HEK293T (cell line): ENCODE measurements around the gene ZCCHC4.

Source experiments
- CTCF ChIA-PET: fragments of 350-600 bp; formaldehyde crosslinking; extraction: SDS; loops from one replicate; lab custom pipeline; 2021; ENCODE audit warnings: antibody characterized with exemption, inconsistent platforms; lab: Yijun Ruan, JAX
- POLR2A ChIA-PET: fragments of 350-600 bp; formaldehyde crosslinking; extraction: SDS; loops from one replicate; lab custom pipeline; 2020; ENCODE audit warnings: antibody characterized with exemption, inconsistent platforms; lab: Yijun Ruan, JAX
- DNase-seq: peaks from one replicate; pipeline ENCODE4 v3.0.0; 2012; ENCODE audit warnings: mixed read lengths; ENCODE audit errors: extremely low spot score
- ARNT ChIP-seq: fragments of 450-650 bp; IDR thresholded peaks from 2 replicates; pipeline ENCODE4 v1.6.1; 2017; ENCODE audit warnings: mild to moderate bottlenecking
- BHLHE40 ChIP-seq: fragments of 450-650 bp; IDR thresholded peaks from 2 replicates; pipeline ENCODE4 v1.6.1; 2016; ENCODE audit warnings: mild to moderate bottlenecking, moderate library complexity, borderline replicate concordance
- CTBP1 ChIP-seq: fragments of 450-650 bp; IDR thresholded peaks from 2 replicates; pipeline ENCODE4 v1.6.1; 2016; ENCODE audit warnings: borderline replicate concordance
- ELF4 ChIP-seq: fragments of 450-650 bp; IDR thresholded peaks from 2 replicates; pipeline ENCODE4 v1.6.1; 2017; ENCODE audit warnings: antibody characterized with exemption
- FOXA1 ChIP-seq: fragments of 450-650 bp; IDR thresholded peaks from 2 replicates; pipeline ENCODE4 v1.6.1; 2016; ENCODE audit warnings: mild to moderate bottlenecking
- FOXK2 ChIP-seq: fragments of 450-650 bp; IDR thresholded peaks from 2 replicates; pipeline ENCODE4 v1.6.1; 2016; ENCODE audit warnings: mild to moderate bottlenecking
- FOXM1 ChIP-seq: fragments of 450-650 bp; IDR thresholded peaks from 2 replicates; pipeline ENCODE4 v1.6.1; 2017; ENCODE audit warnings: mild to moderate bottlenecking, borderline replicate concordance
- HDGF ChIP-seq: fragments of 450-650 bp; IDR thresholded peaks from 2 replicates; pipeline ENCODE4 v1.6.1; 2017; ENCODE audit warnings: antibody characterized with exemption, borderline replicate concordance
- L3MBTL2 ChIP-seq: fragments of 450-650 bp; conservative IDR thresholded peaks from 2 replicates; pipeline ENCODE4 v1.6.1; 2016; ENCODE audit warnings: mild to moderate bottlenecking
- LEF1 ChIP-seq: fragments of 450-650 bp; IDR thresholded peaks from 2 replicates; pipeline ENCODE4 v1.6.1; 2017; ENCODE audit warnings: mild to moderate bottlenecking, borderline replicate concordance
- NFRKB ChIP-seq: fragments of 450-650 bp; IDR thresholded peaks from 2 replicates; pipeline ENCODE4 v1.6.1; 2016; ENCODE audit warnings: mild to moderate bottlenecking, moderate library complexity
- SP1 ChIP-seq: fragments of 450-650 bp; IDR thresholded peaks from 2 replicates; pipeline ENCODE4 v1.6.1; 2017
- SUZ12 ChIP-seq: fragments of 450-650 bp; IDR thresholded peaks from 2 replicates; pipeline ENCODE4 v1.6.1; 2016; ENCODE audit warnings: mild to moderate bottlenecking
- TARDBP ChIP-seq: fragments of 450-650 bp; IDR thresholded peaks from 2 replicates; pipeline ENCODE4 v1.6.1; 2016
- ZNF384 ChIP-seq: fragments of 450-650 bp; IDR thresholded peaks from 2 replicates; pipeline ENCODE4 v1.6.1; 2016
- TF ChIP-seq, protein P1 (sequence below): fragments of 450-650 bp; IDR thresholded peaks from 2 replicates; pipeline ENCODE4 v1.6.1; 2016

ZCCHC4 gene

DNA sequence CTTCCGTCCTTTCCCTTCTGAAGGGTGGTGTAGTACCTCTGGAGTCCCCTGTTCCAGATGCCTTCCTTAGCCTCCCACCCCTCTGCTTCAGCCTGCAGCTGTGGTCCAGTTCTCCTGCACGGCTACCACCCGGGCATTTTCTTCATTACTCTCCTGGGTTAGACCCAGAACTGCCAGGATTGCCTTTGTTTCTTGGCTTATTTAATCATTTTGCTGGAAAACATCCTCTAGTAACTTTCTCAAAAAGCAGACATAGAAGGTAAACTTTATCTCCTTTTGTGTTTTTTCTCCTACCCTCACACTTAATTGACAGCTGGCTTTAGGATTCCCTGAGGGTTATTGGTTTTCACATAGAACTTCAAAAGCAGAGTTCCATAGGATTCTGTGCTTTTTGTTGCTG is 84.7 kb downstream of the ZCCHC4 start:
- TF ChIP-seq LEF1: no peak
- TF ChIP-seq FOXM1: no peak
- no peak for TF ChIP-seq ELF4
- CTCF ChIA-PET: no interaction called here
- no peak for DNase-seq
- POLR2A ChIA-PET: no interaction called here

DNA sequence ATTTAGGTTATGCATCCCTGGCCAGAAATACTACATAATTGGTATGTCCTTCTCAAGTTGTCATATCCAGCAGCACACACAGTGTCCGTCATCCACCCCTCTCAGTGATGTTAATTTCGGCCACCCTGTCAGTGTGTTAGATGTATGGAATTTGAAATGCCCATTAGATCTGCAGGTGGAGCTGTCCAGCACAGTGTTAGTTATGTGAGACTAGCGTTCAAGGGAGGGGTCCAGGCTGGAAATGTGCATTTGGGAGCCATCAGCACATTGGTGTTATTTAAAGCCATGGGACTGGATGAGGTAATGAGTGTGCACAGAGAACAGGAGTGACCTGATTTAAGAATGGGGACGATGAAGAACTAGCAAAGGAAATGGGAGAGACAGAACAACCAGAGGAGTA is 86.9 kb downstream of the ZCCHC4 start:
- TF ChIP-seq FOXM1: no peak
- TF ChIP-seq ARNT: no peak
- no peak for TF ChIP-seq NFRKB
- no peak for TF ChIP-seq FOXA1
- no peak for TF ChIP-seq SP1
- no peak for TF ChIP-seq ELF4
- TF ChIP-seq, protein P1, sequence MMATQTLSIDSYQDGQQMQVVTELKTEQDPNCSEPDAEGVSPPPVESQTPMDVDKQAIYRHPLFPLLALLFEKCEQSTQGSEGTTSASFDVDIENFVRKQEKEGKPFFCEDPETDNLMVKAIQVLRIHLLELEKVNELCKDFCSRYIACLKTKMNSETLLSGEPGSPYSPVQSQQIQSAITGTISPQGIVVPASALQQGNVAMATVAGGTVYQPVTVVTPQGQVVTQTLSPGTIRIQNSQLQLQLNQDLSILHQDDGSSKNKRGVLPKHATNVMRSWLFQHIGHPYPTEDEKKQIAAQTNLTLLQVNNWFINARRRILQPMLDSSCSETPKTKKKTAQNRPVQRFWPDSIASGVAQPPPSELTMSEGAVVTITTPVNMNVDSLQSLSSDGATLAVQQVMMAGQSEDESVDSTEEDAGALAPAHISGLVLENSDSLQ: no peak
- TF ChIP-seq TARDBP: no peak
- no peak for TF ChIP-seq BHLHE40
- TF ChIP-seq LEF1: no peak
- TF ChIP-seq SUZ12: no peak
- no peak for TF ChIP-seq CTBP1
- TF ChIP-seq L3MBTL2: no peak
- ChIA-PET CTCF (interaction anchor here (0.6 kb wide), 1 partner anchor 369 kb away, joined by 3 read pairs; no protein-coding TSS in a partner anchor), POLR2A (interaction anchor here (1.2 kb wide), 1 partner anchor 18 kb away, joined by 3 read pairs; no protein-coding TSS in a partner anchor)
- DNase-seq: no peak

DNA sequence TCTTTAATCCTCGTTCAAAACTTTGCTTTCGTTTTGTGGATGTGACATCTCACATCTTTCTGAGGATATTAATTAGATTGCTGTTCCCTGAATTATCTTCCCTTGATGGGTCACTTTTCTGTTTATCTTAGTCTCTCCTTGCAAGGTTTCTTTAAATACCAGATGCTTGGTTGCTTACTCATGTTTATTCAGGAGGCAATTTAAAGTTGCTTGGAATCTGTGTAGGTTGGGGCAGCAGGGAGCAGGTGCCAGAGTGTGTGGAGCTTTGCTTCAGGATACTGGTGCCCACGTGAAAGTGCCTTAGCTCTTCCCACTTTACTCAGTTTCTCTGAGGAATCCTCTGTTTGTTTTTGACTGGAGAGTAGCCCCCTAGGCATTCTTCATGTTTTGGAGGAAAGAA is 88.5 kb downstream of the ZCCHC4 start:
- TF ChIP-seq NFRKB (no peak), FOXK2 (no peak), SP1 (no peak), ARNT (no peak), ELF4 (no peak), SUZ12 (no peak), BHLHE40 (no peak), HDGF (no peak), FOXM1 (no peak), TARDBP (no peak), ZNF384 (no peak), LEF1 (no peak), L3MBTL2 (no peak), CTBP1 (no peak), FOXA1 (no peak)
- TF ChIP-seq, protein P1: no peak
- POLR2A ChIA-PET: no interaction called here
- DNase-seq: no peak
- CTCF ChIA-PET: no interaction called here

DNA sequence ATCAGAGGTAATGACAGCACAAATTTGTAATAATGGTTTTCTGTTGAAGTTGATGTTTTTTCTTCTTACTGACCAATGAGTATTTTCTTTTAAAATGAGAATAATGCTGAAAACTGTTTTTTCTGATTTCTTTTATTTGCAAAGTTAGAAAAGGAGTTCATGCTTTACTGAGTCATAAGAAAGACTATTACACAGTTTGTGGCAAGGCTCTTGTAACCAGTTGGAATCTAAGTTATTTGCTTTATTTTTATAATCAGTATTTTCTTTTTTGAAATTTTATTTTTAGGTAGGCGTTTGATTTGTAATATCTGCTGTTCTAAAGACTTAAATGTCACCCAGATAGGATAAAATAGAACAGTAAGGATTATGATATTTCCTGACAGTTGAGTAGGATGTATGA is 89.9 kb downstream of the ZCCHC4 start:
- CTCF ChIA-PET: no interaction called here
- POLR2A ChIA-PET: no interaction called here

DNA sequence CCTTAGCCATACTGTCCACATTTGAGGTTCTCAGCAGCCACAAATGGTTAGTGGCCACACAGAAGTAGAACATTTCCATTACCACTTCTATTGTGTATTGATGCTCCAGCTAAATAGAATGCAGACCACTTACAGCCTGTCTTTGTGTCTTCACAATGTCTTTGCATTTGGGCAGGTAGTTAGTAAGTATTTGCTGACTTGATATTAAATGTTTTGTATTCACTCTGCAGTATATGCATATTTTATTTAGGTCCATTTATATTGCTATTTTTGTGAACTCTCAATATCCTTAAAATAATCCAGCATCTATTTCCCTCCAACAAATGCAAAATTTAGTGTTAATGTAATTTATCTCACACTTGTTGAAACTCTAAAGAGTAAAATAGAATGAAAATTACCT is 91.1 kb downstream of the ZCCHC4 start:
- ChIA-PET POLR2A (no interaction called here), CTCF (no interaction called here)
- no peak for DNase-seq
- TF ChIP-seq L3MBTL2: no peak
- TF ChIP-seq BHLHE40: no peak
- no peak for TF ChIP-seq FOXA1
- TF ChIP-seq ZNF384: no peak
- TF ChIP-seq, protein P1: no peak
- no peak for TF ChIP-seq ARNT
- no peak for TF ChIP-seq SUZ12
- TF ChIP-seq LEF1: no peak
- TF ChIP-seq TARDBP: no peak
- TF ChIP-seq NFRKB: no peak
- no peak for TF ChIP-seq HDGF
- TF ChIP-seq SP1: no peak
- no peak for TF ChIP-seq ELF4
- no peak for TF ChIP-seq CTBP1
- TF ChIP-seq FOXK2: no peak
- TF ChIP-seq FOXM1: no peak

More for the DNA sequence above, 89.9 kb downstream of the ZCCHC4 start:
- DNase-seq: no peak
- TF ChIP-seq ARNT (no peak), HDGF (no peak), BHLHE40 (no peak), TARDBP (no peak), LEF1 (no peak), FOXK2 (no peak), ZNF384 (no peak), NFRKB (no peak), L3MBTL2 (no peak), SUZ12 (no peak)
- TF ChIP-seq, protein P1: no peak

DNA sequence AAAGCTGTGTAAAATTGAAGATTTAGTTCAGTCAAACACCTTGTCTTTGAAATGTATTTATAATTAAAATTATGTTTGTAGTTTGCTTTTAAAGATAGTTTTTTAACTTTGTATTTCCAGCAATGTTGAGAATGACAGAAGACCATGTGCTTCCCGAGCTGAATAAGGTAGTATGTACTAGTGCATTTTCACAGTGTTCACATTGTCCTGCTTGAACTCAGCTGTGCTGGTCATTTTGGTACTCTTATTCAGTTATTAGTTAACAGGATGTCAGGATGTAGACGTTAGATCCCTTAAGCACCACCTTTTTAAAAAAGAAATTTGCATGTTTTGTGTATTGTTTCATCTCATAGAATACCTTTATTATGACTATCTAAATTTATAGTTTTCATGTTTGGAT is 92.9 kb downstream of the ZCCHC4 start:
- DNase-seq: no peak

More for the DNA sequence above, 92.9 kb downstream of the ZCCHC4 start:
- POLR2A ChIA-PET: no interaction called here
- no peak for TF ChIP-seq ELF4
- no peak for TF ChIP-seq NFRKB
- no peak for TF ChIP-seq ARNT
- no peak for TF ChIP-seq SP1
- TF ChIP-seq LEF1: no peak
- no peak for TF ChIP-seq ZNF384
- TF ChIP-seq, protein P1: no peak
- no peak for TF ChIP-seq SUZ12
- TF ChIP-seq FOXA1: no peak
- TF ChIP-seq BHLHE40: no peak
- no peak for TF ChIP-seq TARDBP
- CTCF ChIA-PET: no interaction called here
